NCI-H1048 (cell line): ENCODE measurements around the gene FREY1.

Experiments used
- DNase-seq: peaks from one replicate; lab custom pipeline; 2025; lab: John Stamatoyannopoulos, UW

Gene FREY1

GRCh38 chr11:45928535-45929215 lies 21.6 kb upstream of the FREY1 start:
- no peak for DNase-seq

GRCh38 chr11:45927684-45928413 lies 20.8 kb upstream of the FREY1 start:
- DNase-seq, result no peak

- no peak for DNase-seq
These were observed 20.2 kb upstream of the FREY1 start for GRCh38 chr11:45927332-45927683.

- no peak for DNase-seq
These were observed 19.7 kb upstream of the FREY1 start for GRCh38 chr11:45926536-45927331.

GRCh38 chr11:45926001-45926401 lies 18.9 kb upstream of the FREY1 start:
- DNase-seq, result no peak

- DNase-seq, result no peak
These were observed 18.5 kb upstream of the FREY1 start for GRCh38 chr11:45925550-45925949.

- DNase-seq, result no peak
These were observed 17.9 kb upstream of the FREY1 start for GRCh38 chr11:45924927-45925326.

- DNase-seq, result no peak
These were observed 17.2 kb upstream of the FREY1 start for GRCh38 chr11:45924036-45924915.

GRCh38 chr11:45922425-45923082 lies 15.5 kb upstream of the FREY1 start, which contains the start of gene LARGE2:
TSS of gene LARGE2 (plus strand) at chr11:45922656. CDS start at chr11:45922883, 227 bp downstream.
- peak; percentile 64 for DNase-seq

- peak; percentile 36 for DNase-seq
These were observed 14.7 kb upstream of the FREY1 start for GRCh38 chr11:45921561-45922424.

- DNase-seq, result no peak
These were observed 13.7 kb upstream of the FREY1 start for GRCh38 chr11:45920531-45921477.

GRCh38 chr11:45919806-45920530 lies 12.9 kb upstream of the FREY1 start:
- no peak for DNase-seq

- no peak for DNase-seq
These were observed 12.0 kb upstream of the FREY1 start for GRCh38 chr11:45918962-45919675.

- peak; percentile 40 for DNase-seq
These were observed 11.4 kb upstream of the FREY1 start for GRCh38 chr11:45918331-45918941.

- peak; percentile 87 for DNase-seq
These were observed 10.7 kb upstream of the FREY1 start, which contains the start of gene PEX16 for GRCh38 chr11:45917623-45918330. TSS of gene PEX16 (minus strand) at chr11:45917877. CDS start at chr11:45917811, 66 bp downstream.

GRCh38 chr11:45917286-45917622 lies 10.2 kb upstream of the FREY1 start:
- DNase-seq, result no peak

- no peak for DNase-seq
These were observed 8.4 kb upstream of the FREY1 start for GRCh38 chr11:45915446-45915845.
